Measurements from ENCODE around the gene FTO. TPM values are rescaled to one million over a fixed set of nuclear protein-coding genes. Genes with fewer than 3 reads are reported as not detected.
A peak's percentile ranks its signal among the peaks of the same experiment; 100 is the strongest.

FTO gene
- total and polyA plus RNA-seq, 2 of the 13 experiments (the other 11 are each of a cell fraction or from before 2014, with no cell fraction given): 41.6 to 55.8 TPM

GRCh38 chr16:54153240-54153934 lies 449.4 kb downstream of the FTO start (continued):
- no peak for TF ChIP-seq ZNF646 (CRISPR knock-in tag; IDR thresholded peaks at IDR 0.05)
- no peak for TF ChIP-seq GTF2F1 (IDR thresholded peaks at IDR 0.05; ENCODE audit: low read length)
- no peak for TF ChIP-seq ETV5 (CRISPR knock-in tag; IDR thresholded peaks at IDR 0.05; ENCODE audit: borderline replicate concordance)
- TF ChIP-seq ZNF503 (CRISPR knock-in tag; IDR thresholded peaks at IDR 0.05): no peak
- peak; percentile 70; the same call in 1 of the 2 replicates for TF ChIP-seq ZNF441 (CRISPR knock-in tag; IDR thresholded peaks at IDR 0.05; ENCODE audit: borderline replicate concordance)
- no peak for TF ChIP-seq ZNF296 (CRISPR knock-in tag; conservative IDR thresholded peaks at IDR 0.05)
- 0 out of 2 replicates have a peak, but pooled peaks have one; percentile 33 for TF ChIP-seq CEBPG (CRISPR knock-in tag; IDR thresholded peaks at IDR 0.05)
- no peak for TF ChIP-seq ZFP37 (CRISPR knock-in tag; IDR thresholded peaks at IDR 0.05; ENCODE audit: borderline replicate concordance)
- peak; percentile 32; the same call in 1 of the 2 replicates for TF ChIP-seq ZNF772 (CRISPR knock-in tag; IDR thresholded peaks at IDR 0.05)
- no peak for TF ChIP-seq IKZF1 (IDR thresholded peaks at IDR 0.05)
- no peak for TF ChIP-seq GLMP (CRISPR knock-in tag; IDR thresholded peaks at IDR 0.05; ENCODE audit: borderline replicate concordance)
- TF ChIP-seq TEAD3 (CRISPR knock-in tag; optimal IDR thresholded peaks at IDR 0.05; ENCODE audit: borderline replicate concordance): no peak
- TF ChIP-seq EED (CRISPR knock-in tag; IDR thresholded peaks at IDR 0.05): no peak
- TF ChIP-seq CREM (IDR thresholded peaks at IDR 0.05): no peak; the same call in 1 of the 2 replicates
- TF ChIP-seq CREM (CRISPR knock-in tag; IDR thresholded peaks at IDR 0.05): no peak
- TF ChIP-seq PCBP2 (optimal IDR thresholded peaks at IDR 0.05; ENCODE audit: low read depth, low read length, poor library complexity, severe bottlenecking): no peak
- no peak for TF ChIP-seq PITX1 (CRISPR knock-in tag; IDR thresholded peaks at IDR 0.05)
- peak; percentile 32; the same call in 1 of the 2 replicates for TF ChIP-seq BCL6 (CRISPR knock-in tag; IDR thresholded peaks at IDR 0.05)
- no peak for TF ChIP-seq ZNF598 (CRISPR knock-in tag; IDR thresholded peaks at IDR 0.05; ENCODE audit: borderline replicate concordance)
- no peak for TF ChIP-seq ZNF329 (CRISPR knock-in tag; IDR thresholded peaks at IDR 0.05; ENCODE audit: low read depth)
- no peak for TF ChIP-seq CC2D1A (CRISPR knock-in tag; IDR thresholded peaks at IDR 0.05)
- no peak for TF ChIP-seq ZNF143 (CRISPR knock-in tag; IDR thresholded peaks at IDR 0.05)
- TF ChIP-seq IRF2 (CRISPR knock-in tag; IDR thresholded peaks at IDR 0.05): no peak
- no peak for TF ChIP-seq ADNP (CRISPR knock-in tag; IDR thresholded peaks at IDR 0.05)
